K562 (cell line): ENCODE results near the gene CCDC15. TPM values are rescaled to one million over a fixed set of nuclear protein-coding genes. Genes with fewer than 3 reads are reported as not detected.

ENCODE experiments used
- ATAC-seq: fragments of 200-7000 bp; cut with Tn5 transposase; 3 replicates; pipeline ENCODE4 v1.9.1; 2020; ENCODE audit warnings: moderate library complexity
- BruUV-seq: library from RNA; stranded (reverse); fragments of 400-500 nt; replicated peaks from 2 replicates; lab custom pipeline; 2021; lab: Mats Ljungman, UMichigan
- CTCF ChIA-PET: fragments of 300-600 bp; formaldehyde crosslinking; extraction: SDS; loops from one replicate; lab custom pipeline; 2021; ENCODE audit warnings: low intra/inter-chr PET ratio; lab: Yijun Ruan, JAX
- POLR2A ChIA-PET: fragments of 300-600, 350-650 bp; sonication (Branson Sonifier 250); formaldehyde crosslinking; extraction: SDS; loops from one replicate; lab custom pipeline; 2021; ENCODE audit warnings: antibody characterized with exemption, inconsistent platforms; lab: Yijun Ruan, JAX
- DNase-seq, 4 experiments: peaks; one replicate each; pipeline versions ENCODE4 v3.0.0 to v3.0.0-alpha.2; 2011 to 2018; ENCODE audit warnings: low spot score in 3 of 4, mixed read lengths in 3 of 4; ENCODE audit errors: extremely low read depth in 1 of 4
- FAIRE-seq: peaks from 2 replicates; lab custom pipeline; 2011; peaks lifted over from hg19 to GRCh38; lab: Jason Lieb, UNC
- H2AFZ ChIP-seq: 2 replicates; pipeline ENCODE4 v1.6.0; 2011; ENCODE audit warnings: low read depth, low read length, control low read depth, inconsistent platforms
- H3K27ac ChIP-seq: fragments of 200-600 bp; 3 replicates; pipeline ENCODE4 v1.8.0; 2011; ENCODE audit warnings: low read depth, mild to moderate bottlenecking, control low read depth, inconsistent platforms, low read length, moderate library complexity, mixed read lengths; ENCODE audit errors: extremely low read depth
- H3K27me3 ChIP-seq, 2 experiments: fragments of 300-600 bp in 1 of 2; 2 replicates in 1 of 2; 3 replicates in 1 of 2; pipeline versions ENCODE4 v1.6.0 to v1.8.0; 2011; ENCODE audit warnings: inconsistent platforms in 2 of 2, low read length in 2 of 2, mild to moderate bottlenecking in 1 of 2, mixed read lengths in 1 of 2, moderate library complexity in 1 of 2; ENCODE audit not compliant: control insufficient read depth in 2 of 2, insufficient read depth in 2 of 2
- H3K36me3 ChIP-seq: fragments of 300-600 bp; 3 replicates; pipeline ENCODE4 v1.8.0; 2011; ENCODE audit warnings: mild to moderate bottlenecking, low read length, inconsistent platforms; ENCODE audit not compliant: control insufficient read depth, insufficient read depth
- H3K4me1 ChIP-seq, 2 experiments: fragments of 200-600 bp in 1 of 2; replicated peaks in 1 of 2; 2 replicates in 1 of 2; 3 replicates in 1 of 2; pipeline versions ENCODE4 v1.5.1 to v1.8.0; 2011; ENCODE audit warnings: inconsistent platforms in 2 of 2, low read length in 2 of 2, mild to moderate bottlenecking in 1 of 2, mixed read lengths in 1 of 2, moderate library complexity in 1 of 2; ENCODE audit not compliant: control insufficient read depth in 2 of 2, insufficient read depth in 2 of 2
- H3K4me2 ChIP-seq: 2 replicates; pipeline ENCODE4 v1.6.1; 2011; ENCODE audit warnings: low read length, control low read depth, inconsistent platforms, mixed read lengths; ENCODE audit not compliant: insufficient read depth
- H3K4me3 ChIP-seq: fragments of 200-600 bp; sonication (generic), shearing (Covaris generic); 2 replicates; pipeline ENCODE4 v1.5.1; 2016; ENCODE audit warnings: control low read depth, inconsistent platforms
- H3K79me2 ChIP-seq: fragments of 200-600 bp; 3 replicates; pipeline ENCODE4 v1.8.0; 2011; ENCODE audit warnings: low read length, inconsistent platforms; ENCODE audit not compliant: control insufficient read depth, insufficient read depth
- H3K9ac ChIP-seq, 2 experiments: 2 replicates each; pipeline versions ENCODE4 v1.6.0 to v1.6.1; 2011; ENCODE audit warnings: low read depth in 2 of 2, low read length in 2 of 2, control low read depth in 1 of 2, inconsistent platforms in 1 of 2, mild to moderate bottlenecking in 1 of 2, mixed read lengths in 1 of 2; ENCODE audit not compliant: insufficient read depth in 1 of 2
- H3K9me1 ChIP-seq: one replicate; pipeline ENCODE4 v1.6.0; 2011; ENCODE audit warnings: inconsistent platforms, mild to moderate bottlenecking, low read length, moderate library complexity; ENCODE audit not compliant: control insufficient read depth, insufficient read depth
- H3K9me3 ChIP-seq: replicated peaks from 2 replicates; pipeline ENCODE4 v1.5.1; 2011; ENCODE audit warnings: low read depth, low read length, inconsistent platforms; ENCODE audit not compliant: control insufficient read depth, insufficient read depth
- H4K20me1 ChIP-seq: replicated peaks from 2 replicates; pipeline ENCODE4 v1.6.1; 2011; ENCODE audit warnings: low read length, inconsistent platforms, mixed read lengths; ENCODE audit not compliant: control insufficient read depth, insufficient read depth
- FOSL1 ChIP-seq: fragments of 200-800 bp; sonication (Bioruptor generic); conservative IDR thresholded peaks from 2 replicates; pipeline ENCODE4 v1.6.1; 2016; ENCODE audit warnings: missing genetic modification characterization, missing compliant biosample characterization
- MCM5 ChIP-seq: fragments of 450-650 bp; IDR thresholded peaks from 2 replicates; pipeline ENCODE4 v1.6.1; 2016; ENCODE audit warnings: low read depth
- TAF7 ChIP-seq: fragments of 450-650 bp; IDR thresholded peaks from 2 replicates; pipeline ENCODE4 v1.6.1; 2016; ENCODE audit warnings: missing genetic modification characterization, missing compliant biosample characterization
- WGBS: fragments of 100-300 bp; shearing (Covaris generic); methylation state at CpG from one replicate; pipeline ENCODE4 v1.1.6; 2016; ENCODE audit warnings: low coverage, mixed read lengths; ENCODE audit not compliant: insufficient coverage; ENCODE audit errors: missing lambda C conversion rate; 5-methylcytosine and 5-hydroxymethylcytosine counted together
- in situ Hi-C: fragments of 300-500 bp; cut with MboI; formaldehyde crosslinking; loops from 4 replicates; pipeline ENCODE4 v1.15.0; 2018; ENCODE audit warnings: inconsistent platforms, mixed read lengths
- intact Hi-C: fragments of 100-400 bp; cut with micrococcal nuclease; formaldehyde crosslinking; loops from 2 replicates; pipeline ENCODE4 v1.14.2; 2022
- polyA plus RNA-seq, 8 experiments: library from polyadenylated mRNA; depleted of rRNA in 4 of 8; stranded (reverse) in 5 of 8; unstranded in 3 of 8; fragments of >200 nt; fragmentation: Nextera tagmentation in 2 of 8; fragmentation: Illumina TruSeq in 1 of 8; extraction: Ambion mirVana in 2 of 8; extraction: Trizol in 1 of 8; gene quantifications; 2 replicates each; pipeline versions ENCODE4 v1.2.1 to v1.2.3, GENCODE V29; 2011 to 2014; ENCODE audit warnings: inconsistent platforms in 1 of 8, missing spikeins in 1 of 8
- total RNA-seq, 7 experiments: library from RNA; depleted of rRNA in 6 of 7; stranded (reverse); fragments of >200 nt in 6 of 7; fragmentation: Illumina TruSeq in 2 of 7; extraction: Trizol in 2 of 7; gene quantifications; 2 replicates each; pipeline versions ENCODE4 v1.2.1 to v1.2.3, GENCODE V29; 2011 to 2021; ENCODE audit warnings: low replicate concordance in 1 of 7
- TF ChIP-seq, protein P1 (sequence below), 2 experiments: fragments of 450-650 bp in 1 of 2; sonication (generic) in 1 of 2; formaldehyde crosslinking in 1 of 2; IDR thresholded peaks in 1 of 2; conservative IDR thresholded peaks in 1 of 2; 2 replicates each; pipeline versions ENCODE4 v1.6.1 to v1.8.1; 2016 to 2023; ENCODE audit warnings: mild to moderate bottlenecking in 2 of 2, moderate library complexity in 2 of 2, inconsistent platforms in 1 of 2, missing genetic modification reagents in 1 of 2

The CCDC15 gene
- total and polyA plus RNA-seq, 9 of the 15 experiments (the other 6 are each of a cell fraction or from before 2014, with no cell fraction given): 1.9 to 9.2 (median 3.9) TPM

DNA sequence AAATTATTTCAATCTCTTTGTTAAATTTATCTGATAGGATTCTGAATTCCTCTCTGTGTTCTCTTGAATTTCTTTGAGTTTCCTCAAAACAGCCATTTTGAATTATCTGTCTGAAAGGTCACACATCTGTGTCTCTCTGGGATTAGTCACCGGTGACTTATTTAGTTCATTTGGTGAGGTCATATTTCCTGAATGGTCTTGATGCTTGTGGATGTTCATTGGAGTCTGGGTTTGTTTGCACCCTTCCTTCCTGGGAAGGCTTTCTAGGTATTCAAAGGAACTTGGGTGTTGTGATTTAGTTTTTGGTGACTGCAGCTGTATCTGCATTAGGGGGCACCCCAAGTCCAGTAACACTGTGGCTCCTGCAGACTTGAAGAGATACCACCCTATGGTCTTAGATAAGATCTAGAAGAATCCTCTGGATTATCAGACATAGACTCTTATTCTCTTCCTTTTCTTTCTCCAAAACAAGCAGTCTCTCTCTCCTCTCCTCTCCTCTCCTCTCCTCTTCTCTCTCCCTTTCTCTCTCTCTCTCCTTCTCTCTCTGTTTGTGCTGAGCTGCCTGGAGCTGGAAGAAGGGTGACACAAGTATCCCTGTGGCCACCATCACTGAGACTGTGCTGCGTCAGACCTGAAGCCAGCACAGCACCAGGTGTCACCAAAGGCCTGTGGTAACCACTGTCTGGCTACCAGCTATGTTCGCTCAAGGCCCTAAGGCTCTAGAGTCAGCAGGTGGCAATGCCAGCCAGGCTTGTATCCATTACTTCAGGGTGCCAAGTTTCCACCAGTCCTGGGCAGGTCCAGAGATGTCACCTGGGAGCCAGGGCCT is 38.2 kb upstream of the CCDC15 start:
- H3K36me3 ChIP-seq: no peaks in the 10 kb centered on the region
- DNase-seq: no peak
- no peaks in the 10 kb centered on the region for H3K79me2 ChIP-seq
- H3K9ac ChIP-seq: no peak overlapping the region
- no peak overlapping the region for H2AFZ ChIP-seq
- intact Hi-C loops: no loop called here
- no peak for ATAC-seq
- H3K4me1 ChIP-seq: no peaks in the 10 kb centered on the region
- no peaks in the 10 kb centered on the region for H4K20me1 ChIP-seq
- H3K27me3 ChIP-seq: peaks cover 3 to 13% of the 10 kb centered on the region in 2 experiments; a peak in 4 of 5 replicates
- in situ Hi-C loops: no loop called here
- H3K4me3 ChIP-seq: no peak overlapping the region
- BruUV-seq: no TSS peak
- H3K9me3 ChIP-seq: no peaks in the 10 kb centered on the region; the same call in 1 of the 2 replicates
- TF ChIP-seq, protein P1, sequence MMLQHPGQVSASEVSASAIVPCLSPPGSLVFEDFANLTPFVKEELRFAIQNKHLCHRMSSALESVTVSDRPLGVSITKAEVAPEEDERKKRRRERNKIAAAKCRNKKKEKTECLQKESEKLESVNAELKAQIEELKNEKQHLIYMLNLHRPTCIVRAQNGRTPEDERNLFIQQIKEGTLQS (IDR thresholded peaks at IDR 0.05): 0 out of 2 replicates have a peak, but pooled peaks have one; percentile 37
- TF ChIP-seq, protein P1 (CRISPR knock-in tag; conservative IDR thresholded peaks at IDR 0.05): no peak
- TF ChIP-seq FOSL1 (tag) (peak; percentile 46; the same call in 1 of the 2 replicates), MCM5 (no peak), TAF7 (tag) (no peak)
- H3K27ac ChIP-seq: no peak overlapping the region
- WGBS: 0% methylated on average over 3 of the region's 3 CpGs
- no peak overlapping the region for H3K4me2 ChIP-seq
- no peaks in the 10 kb centered on the region for H3K9me1 ChIP-seq
- FAIRE-seq: no peak
- POLR2A ChIA-PET: interaction anchor here (0.6 to 1.0 kb wide), 2 partner anchors 45 to 339 kb away, joined by 3 to 4 read pairs; no protein-coding TSS in a partner anchor
- CTCF ChIA-PET: no interaction called here
